Subcutaneous abdominal adipose tissue (tissue), 5 donors: ENCODE measurements around the gene SACM1L.
"Not testable (repeated sequence)": the region's sequence is repeated elsewhere in the genome, so short reads cannot be mapped to it uniquely, and the experiment has no call there.

Source experiments
- H3K27ac ChIP-seq: one replicate; pipeline ENCODE4 v1.7.0; 2013; ENCODE audit warnings: low read depth, mild to moderate bottlenecking, inconsistent platforms, low read length, moderate library complexity
- H3K27me3 ChIP-seq, 5 donors: one replicate each; pipeline ENCODE4 v1.7.0; 2013; ENCODE audit warnings: low read length in 5 of 5, inconsistent platforms in 1 of 5; ENCODE audit not compliant: control insufficient read depth in 5 of 5, insufficient read depth in 4 of 5
- H3K36me3 ChIP-seq, 5 donors: one replicate each; pipeline ENCODE4 v1.7.0; 2013; ENCODE audit warnings: low read length in 5 of 5; ENCODE audit not compliant: control insufficient read depth in 5 of 5, insufficient read depth in 5 of 5
- H3K4me1 ChIP-seq, 5 donors: one replicate each; pipeline ENCODE4 v1.7.0; 2013; ENCODE audit warnings: low read length in 5 of 5, mild to moderate bottlenecking in 3 of 5, moderate library complexity in 1 of 5; ENCODE audit not compliant: control insufficient read depth in 5 of 5, insufficient read depth in 5 of 5
- H3K4me3 ChIP-seq, 5 donors: one replicate each; pipeline ENCODE4 v1.7.0; 2013; ENCODE audit warnings: low read length in 5 of 5, low read depth in 1 of 5
- H3K9ac ChIP-seq, 5 donors: one replicate each; pipeline ENCODE4 v1.7.0; 2013; ENCODE audit warnings: low read length in 5 of 5, mild to moderate bottlenecking in 4 of 5, moderate library complexity in 3 of 5
- H3K9me3 ChIP-seq, 5 donors: one replicate each; pipeline ENCODE4 v1.7.0; 2013; ENCODE audit warnings: low read length in 5 of 5; ENCODE audit not compliant: control insufficient read depth in 5 of 5
- donor health status: healthy.
- donor health status: healthy.
- donor health status: healthy.
- donor health status: healthy.
- donor health status: healthy.

SACM1L gene

GRCh38 chr3:45681221-45681620 is 8.0 kb upstream of the SACM1L start:
- H3K9ac ChIP-seq, result no peak overlapping the region
- H3K27me3 ChIP-seq, result no peaks in the 10 kb centered on the region
- H3K36me3 ChIP-seq, result peaks cover 4 to 27% (median 16%) of the 10 kb centered on the region in 5 donors
- no peak overlapping the region for H3K4me3 ChIP-seq
- H3K27ac ChIP-seq, result no peak overlapping the region
- peaks cover 5 to 24% (median 14%) of the 10 kb centered on the region in 5 donors for H3K4me1 ChIP-seq
- peaks cover 0 to 6% (median 4%) of the 10 kb centered on the region in 5 donors for H3K9me3 ChIP-seq

- peaks cover 4 to 27% (median 16%) of the 10 kb centered on the region in 5 donors for H3K36me3 ChIP-seq
- H3K9ac ChIP-seq, result no peak overlapping the region
- no peak overlapping the region for H3K27ac ChIP-seq
- peaks cover 0 to 6% (median 4%) of the 10 kb centered on the region in 5 donors for H3K9me3 ChIP-seq
- H3K4me1 ChIP-seq, result peaks cover under 1 to 18% (median 8%) of the 10 kb centered on the region in 5 donors
- no peak overlapping the region for H3K4me3 ChIP-seq
- H3K27me3 ChIP-seq, result no peaks in the 10 kb centered on the region
Measured at GRCh38 chr3:45681846-45682245, 7.3 kb upstream of the SACM1L start.

DNA sequence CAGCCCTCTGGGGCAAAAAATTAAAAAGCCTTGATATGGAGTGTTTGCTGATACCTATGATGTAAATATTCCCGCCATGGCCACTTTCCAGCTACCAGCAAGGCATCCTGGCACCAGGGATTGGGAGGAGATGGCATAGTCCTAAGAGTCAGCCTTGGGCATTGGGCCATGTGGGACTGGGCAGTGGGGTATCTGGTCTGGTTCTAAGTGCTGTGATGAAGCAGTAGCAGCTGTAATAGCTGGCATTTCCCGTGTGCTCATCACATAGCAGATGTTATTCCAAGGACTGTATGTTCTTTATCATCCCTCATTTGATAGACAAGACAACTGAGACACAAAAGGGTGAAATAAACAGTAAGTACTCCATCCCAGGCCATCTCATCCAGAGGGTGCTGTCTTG is 6.9 kb upstream of the SACM1L start:
- Histone ChIP-seq H3K36me3 (peaks cover 4 to 27% (median 16%) of the 10 kb centered on the region in 5 donors), H3K4me3 (no peak overlapping the region), H3K9ac (no peak overlapping the region), H3K4me1 (peaks cover 0 to 14% (median 4%) of the 10 kb centered on the region in 5 donors), H3K9me3 (peaks cover 0 to 6% (median 4%) of the 10 kb centered on the region in 5 donors), H3K27ac (no peak overlapping the region), H3K27me3 (no peaks in the 10 kb centered on the region)

GRCh38 chr3:45682786-45683185 is 6.4 kb upstream of the SACM1L start:
- peaks cover 0 to 6% (median 4%) of the 10 kb centered on the region in 5 donors for H3K9me3 ChIP-seq
- no peak overlapping the region for H3K27ac ChIP-seq
- H3K27me3 ChIP-seq, result no peaks in the 10 kb centered on the region
- H3K4me1 ChIP-seq, result peaks cover 0 to 9% (median 0%) of the 10 kb centered on the region in 5 donors
- H3K9ac ChIP-seq, result no peak overlapping the region
- H3K36me3 ChIP-seq, result peaks cover 4 to 23% (median 16%) of the 10 kb centered on the region in 5 donors
- no peak overlapping the region for H3K4me3 ChIP-seq

DNA sequence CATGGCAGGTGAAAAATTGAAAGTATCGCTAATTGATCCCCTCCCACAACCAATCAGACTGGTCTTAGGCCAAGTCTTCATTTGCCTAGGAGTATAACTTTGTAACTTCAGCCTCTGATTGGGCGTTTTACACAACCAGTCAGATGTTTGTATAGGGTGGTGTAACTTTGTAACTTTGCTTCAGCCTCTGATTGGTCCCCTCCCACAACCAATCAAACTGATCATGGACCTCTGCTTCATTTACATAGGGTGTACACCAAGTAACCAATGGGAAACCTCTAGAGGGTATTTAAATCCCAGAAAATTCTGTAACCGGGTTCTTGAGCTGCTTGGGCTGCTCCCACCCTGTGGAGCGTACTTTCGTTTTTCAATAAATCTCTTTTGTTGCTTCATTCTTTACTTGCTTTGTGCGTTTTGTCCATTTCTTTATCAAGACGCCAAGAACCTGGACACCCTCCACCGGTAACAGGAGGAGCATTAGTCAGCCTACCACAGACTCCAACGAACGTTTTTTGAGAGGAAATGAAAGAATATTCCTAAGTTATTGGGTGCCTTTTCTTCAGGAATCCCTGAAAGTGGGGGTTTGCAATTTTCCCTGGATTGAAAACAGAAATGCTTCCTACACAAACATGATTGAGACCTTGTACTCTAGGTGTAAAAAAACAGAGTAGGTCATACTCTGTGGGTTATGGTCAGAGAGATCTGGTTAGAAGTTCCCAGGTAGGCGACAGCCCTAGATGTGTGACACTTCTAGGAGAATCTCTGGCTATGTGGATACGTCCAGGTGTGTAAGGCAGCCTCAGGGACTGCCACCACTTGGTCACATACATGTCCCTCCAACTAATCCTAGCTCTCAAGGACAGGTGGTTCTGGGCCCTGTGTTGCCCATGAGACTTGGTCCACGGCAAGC is 5.5 kb upstream of the SACM1L start:
- H3K36me3 ChIP-seq, result peaks cover 3 to 16% (median 8%) of the 10 kb centered on the region in 5 donors
- no peak overlapping the region for H3K9ac ChIP-seq
- peaks cover 0 to 6% (median 4%) of the 10 kb centered on the region in 5 donors for H3K9me3 ChIP-seq
- peaks cover 0 to 8% (median 7%) of the 10 kb centered on the region in 5 donors for H3K4me1 ChIP-seq
- no peaks in the 10 kb centered on the region for H3K27me3 ChIP-seq
- no peak overlapping the region for H3K27ac ChIP-seq
- H3K4me3 ChIP-seq, result no peak overlapping the region

DNA sequence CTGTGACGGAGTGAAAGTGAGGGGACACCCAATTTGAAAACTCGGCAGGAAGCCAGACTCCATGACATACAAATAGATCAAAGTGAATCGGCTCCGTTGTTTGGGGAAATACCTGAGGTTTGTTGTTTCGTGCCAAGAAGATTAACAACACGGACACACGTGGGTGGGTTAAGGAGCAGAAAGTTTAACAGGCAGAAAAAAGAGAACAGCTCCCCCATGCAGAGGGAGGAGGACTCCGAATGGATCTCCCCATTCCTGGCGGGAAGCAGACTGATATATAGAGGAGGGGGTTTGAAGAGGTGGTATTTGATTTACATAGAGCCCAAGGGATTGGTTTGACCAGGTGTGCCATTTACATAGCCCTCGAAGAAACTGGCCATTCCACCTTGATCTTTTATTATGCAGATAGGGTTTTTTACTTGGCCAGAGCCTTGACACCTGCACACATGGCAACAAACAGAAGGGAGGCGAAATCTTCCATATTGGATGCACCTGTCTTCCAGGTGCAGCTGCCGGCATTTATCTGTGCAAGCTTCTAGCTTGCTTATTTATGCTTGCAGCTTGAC is 4.8 kb upstream of the SACM1L start:
- H3K4me1 ChIP-seq, result peaks cover 1 to 9% (median 8%) of the 10 kb centered on the region in 5 donors
- peaks cover 0 to 6% (median 4%) of the 10 kb centered on the region in 5 donors for H3K9me3 ChIP-seq
- H3K27ac ChIP-seq, result no peak overlapping the region
- H3K9ac ChIP-seq, result no peak overlapping the region
- H3K27me3 ChIP-seq, result no peaks in the 10 kb centered on the region
- peaks cover 0 to 11% (median 5%) of the 10 kb centered on the region in 5 donors for H3K36me3 ChIP-seq
- no peak overlapping the region for H3K4me3 ChIP-seq

- H3K4me1 ChIP-seq, result peaks cover 4 to 22% (median 20%) of the 10 kb centered on the region in 5 donors
- H3K9me3 ChIP-seq, H3K27ac ChIP-seq, H3K36me3 ChIP-seq, H3K27me3 ChIP-seq, H3K9ac ChIP-seq, H3K4me3 ChIP-seq: not testable (repeated sequence)
Measured at GRCh38 chr3:45685722-45686121, 3.5 kb upstream of the SACM1L start.

DNA sequence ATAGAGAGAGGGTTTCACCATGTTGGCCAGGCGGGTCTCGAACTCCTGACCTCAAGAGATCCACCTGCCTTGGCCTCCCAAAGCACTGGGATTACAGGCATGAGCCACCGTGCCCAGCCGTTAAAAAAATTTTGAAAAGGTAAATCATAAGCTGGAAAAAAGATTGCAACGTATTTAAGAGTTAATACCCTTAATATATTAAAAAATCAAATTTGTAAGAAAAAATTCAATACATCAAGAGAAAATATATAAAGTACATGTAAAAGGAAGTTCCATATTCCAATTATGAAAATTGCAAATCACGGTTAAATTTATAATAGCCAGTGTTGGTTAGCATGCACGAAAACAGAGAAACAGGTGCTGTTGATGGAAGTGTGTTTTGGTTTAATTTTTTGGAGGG is 2.3 kb upstream of the SACM1L start:
- no peaks in the 10 kb centered on the region for H3K27me3 ChIP-seq
- no peak overlapping the region for H3K4me3 ChIP-seq
- H3K9ac ChIP-seq, result no peak overlapping the region
- peaks cover 0 to 6% (median 4%) of the 10 kb centered on the region in 5 donors for H3K9me3 ChIP-seq
- H3K36me3 ChIP-seq, result peaks cover 0 to 5% (median 3%) of the 10 kb centered on the region in 5 donors
- peaks cover 4 to 33% (median 31%) of the 10 kb centered on the region in 5 donors for H3K4me1 ChIP-seq
- no peak overlapping the region for H3K27ac ChIP-seq

GRCh38 chr3:45687828-45688193 is 1.4 kb upstream of the SACM1L start:
- Histone ChIP-seq H3K4me3 (peak overlapping the region in 2 of 5 donors; percentile 85 to 88), H3K9me3 (peaks cover 0 to 3% (median 2%) of the 10 kb centered on the region in 5 donors), H3K4me1 (peaks cover 4 to 38% (median 36%) of the 10 kb centered on the region in 5 donors), H3K36me3 (peaks cover 0 to 3% (median 1%) of the 10 kb centered on the region in 5 donors), H3K9ac (no peak overlapping the region), H3K27ac (no peak overlapping the region), H3K27me3 (no peaks in the 10 kb centered on the region)
